HepG2 (cell line): ENCODE results near the gene NPPC. TPM values are rescaled to one million over a fixed set of nuclear protein-coding genes. Genes with fewer than 3 reads are reported as not detected.

ENCODE experiments used
- CHD4 ChIP-seq: fragments of 200-600 bp; sonication (generic); IDR thresholded peaks from 2 replicates; pipeline ENCODE4 v1.7.0; 2017; ENCODE audit warnings: mild to moderate bottlenecking, low read length, borderline replicate concordance
- DRAP1 ChIP-seq: IDR thresholded peaks from 2 replicates; pipeline ENCODE4 v1.6.1; 2016; ENCODE audit warnings: missing genetic modification reagents, missing compliant biosample characterization
- EED ChIP-seq: sonication (generic); formaldehyde crosslinking; IDR thresholded peaks from 2 replicates; pipeline ENCODE4 v1.5.0; 2020; ENCODE audit warnings: mild to moderate bottlenecking, missing genetic modification reagents
- FOSL1 ChIP-seq: sonication (generic); formaldehyde crosslinking; IDR thresholded peaks from 2 replicates; pipeline ENCODE4 v1.9.0; 2021; ENCODE audit warnings: missing genetic modification reagents, borderline replicate concordance
- GPN1 ChIP-seq: sonication (generic); formaldehyde crosslinking; IDR thresholded peaks from 2 replicates; pipeline ENCODE4 v1.5.1; 2020; ENCODE audit warnings: missing genetic modification reagents, borderline replicate concordance
- HBP1 ChIP-seq: IDR thresholded peaks from 2 replicates; pipeline ENCODE4 v1.6.1; 2016; ENCODE audit warnings: low read depth, control low read depth
- MTF2 ChIP-seq: sonication (generic); formaldehyde crosslinking; IDR thresholded peaks from 2 replicates; pipeline ENCODE4 v1.5.0; 2020; ENCODE audit warnings: missing genetic modification reagents, borderline replicate concordance
- MYPOP ChIP-seq: sonication (generic); formaldehyde crosslinking; IDR thresholded peaks from 2 replicates; pipeline ENCODE4 v1.8.1; 2023; ENCODE audit warnings: mild to moderate bottlenecking, moderate library complexity, missing genetic modification reagents
- PAX8 ChIP-seq: sonication (generic); formaldehyde crosslinking; IDR thresholded peaks from 2 replicates; pipeline ENCODE4 v1.8.0; 2022; ENCODE audit warnings: mild to moderate bottlenecking, missing genetic modification reagents, borderline replicate concordance
- RARG ChIP-seq: sonication (generic); formaldehyde crosslinking; IDR thresholded peaks from 2 replicates; pipeline ENCODE4 v1.4.0; 2020; ENCODE audit warnings: low read depth, mild to moderate bottlenecking, missing genetic modification reagents
- SALL2 ChIP-seq: sonication (generic); formaldehyde crosslinking; IDR thresholded peaks from 2 replicates; pipeline ENCODE4 v1.8.1; 2023; ENCODE audit warnings: mild to moderate bottlenecking, missing genetic modification reagents, inconsistent platforms
- SMC3 ChIP-seq: IDR thresholded peaks from 2 replicates; pipeline ENCODE4 v1.6.1; 2011; ENCODE audit warnings: low read length, improper control_type of control experiment
- SP4 ChIP-seq: sonication (generic); formaldehyde crosslinking; IDR thresholded peaks from 2 replicates; pipeline ENCODE4 v1.8.1; 2023; ENCODE audit warnings: mild to moderate bottlenecking, missing genetic modification reagents
- TCF7L2 ChIP-seq: IDR thresholded peaks from 2 replicates; pipeline ENCODE4 v1.6.1; 2011; ENCODE audit warnings: mild to moderate bottlenecking, low read depth, low read length, moderate library complexity
- ZMYM4 ChIP-seq: sonication (generic); formaldehyde crosslinking; IDR thresholded peaks from 2 replicates; pipeline ENCODE4 v1.8.1; 2023; ENCODE audit warnings: mild to moderate bottlenecking, missing genetic modification reagents
- ZNF318 ChIP-seq: sonication (generic); formaldehyde crosslinking; IDR thresholded peaks from 2 replicates; pipeline ENCODE4 v1.4.0; 2020; ENCODE audit warnings: mild to moderate bottlenecking, missing genetic modification reagents
- ZNF484 ChIP-seq: sonication (generic); formaldehyde crosslinking; IDR thresholded peaks from 2 replicates; pipeline ENCODE4 v1.5.1; 2020; ENCODE audit warnings: mild to moderate bottlenecking, low read depth, missing genetic modification reagents, borderline replicate concordance
- ZNF546 ChIP-seq: sonication (generic); formaldehyde crosslinking; conservative IDR thresholded peaks from 2 replicates; pipeline ENCODE4 v1.8.1; 2023; ENCODE audit warnings: mild to moderate bottlenecking, missing genetic modification reagents
- ZNF619 ChIP-seq: sonication (generic); formaldehyde crosslinking; IDR thresholded peaks from 2 replicates; pipeline ENCODE4 v1.4.0; 2020; ENCODE audit warnings: mild to moderate bottlenecking, missing genetic modification reagents
- polyA plus RNA-seq, 8 experiments: library from polyadenylated mRNA; depleted of rRNA in 3 of 8; stranded (reverse) in 7 of 8; unstranded in 1 of 8; fragments of >200 nt; fragmentation: Illumina TruSeq in 4 of 8; extraction: Trizol in 4 of 8; gene quantifications; 2 replicates each; pipeline versions ENCODE4 v1.2.1 to v1.2.3, GENCODE V29; 2011 to 2016; ENCODE audit warnings: low read depth in 4 of 8, missing spikeins in 1 of 8, mixed read lengths in 1 of 8; ENCODE audit not compliant: insufficient read depth in 1 of 8
- total RNA-seq, 5 experiments: library from RNA; depleted of rRNA; stranded (reverse); fragments of >200 nt; fragmentation: Illumina TruSeq; extraction: Trizol; gene quantifications; 2 replicates each; pipeline ENCODE4 v1.2.3, GENCODE V29; 2016; ENCODE audit warnings: low read depth in 1 of 5

The NPPC gene
- total and polyA plus RNA-seq, 2 of the 13 experiments (the other 11 are each of a cell fraction or from before 2014, with no cell fraction given): 0.11 TPM; not detected in 1

GRCh38 chr2:231957913-231958763 lies 31.9 kb upstream of the NPPC start (continued):
- TF ChIP-seq ZNF318 (CRISPR knock-in tag) (no peak), ZNF619 (CRISPR knock-in tag) (no peak), RARG (no peak), SP4 (CRISPR knock-in tag) (no peak), ZNF546 (CRISPR knock-in tag) (no peak), HBP1 (CRISPR knock-in tag) (no peak; the same call in 1 of the 2 replicates), DRAP1 (CRISPR knock-in tag) (peak; percentile 14; the same call in 1 of the 2 replicates), MTF2 (no peak), PAX8 (CRISPR knock-in tag) (no peak), FOSL1 (peak; percentile 56; the same call in 1 of the 2 replicates), TCF7L2 (no peak), ZNF484 (no peak), EED (CRISPR knock-in tag) (no peak), SMC3 (no peak), CHD4 (no peak), GPN1 (no peak), ZMYM4 (CRISPR knock-in tag) (0 out of 2 replicates have a peak, but pooled peaks have one; percentile 35), SALL2 (CRISPR knock-in tag) (no peak), MYPOP (CRISPR knock-in tag) (no peak)
